Esophagus (tissue), 2 donors: ENCODE results near the gene PTPRT. TPM values are rescaled to one million over a fixed set of nuclear protein-coding genes. Genes with fewer than 3 reads are reported as not detected.

Experiments used
- H3K27ac ChIP-seq, 2 donors: one replicate each; pipeline ENCODE4 v1.5.1; 2013; ENCODE audit warnings: low read depth in 2 of 2, mild to moderate bottlenecking in 2 of 2, inconsistent platforms in 1 of 2, low read length in 1 of 2, moderate library complexity in 1 of 2
- H3K27me3 ChIP-seq, 2 donors: one replicate each; pipeline ENCODE4 v1.6.1; 2013; ENCODE audit warnings: low read length in 2 of 2, control low read depth in 1 of 2, mild to moderate bottlenecking in 1 of 2; ENCODE audit not compliant: insufficient read depth in 2 of 2, control insufficient read depth in 1 of 2
- H3K36me3 ChIP-seq, 2 donors: one replicate each; pipeline ENCODE4 v1.6.1; 2013; ENCODE audit warnings: low read length in 1 of 2; ENCODE audit not compliant: control insufficient read depth in 2 of 2, insufficient read depth in 2 of 2
- H3K4me1 ChIP-seq, 2 donors: one replicate each; pipeline ENCODE4 v1.6.1; 2013; ENCODE audit warnings: low read length in 1 of 2; ENCODE audit not compliant: control insufficient read depth in 2 of 2, insufficient read depth in 2 of 2
- H3K4me3 ChIP-seq, 2 donors: one replicate each; pipeline ENCODE4 v1.5.1; 2013; ENCODE audit warnings: low read length in 2 of 2, mild to moderate bottlenecking in 2 of 2, low read depth in 1 of 2, moderate library complexity in 1 of 2
- H3K9me3 ChIP-seq, 2 donors: one replicate each; pipeline ENCODE4 v1.6.1; 2013; ENCODE audit warnings: mild to moderate bottlenecking in 2 of 2, low read depth in 1 of 2, low read length in 1 of 2, moderate library complexity in 1 of 2; ENCODE audit not compliant: control insufficient read depth in 2 of 2, insufficient read depth in 1 of 2
- WGBS, 2 donors: extraction: QIAGEN DNeasy Blood & Tissue Kit; methylation state at CpG; one replicate each; pipeline ENCODE4 v1.1.7; 2013; 5-methylcytosine and 5-hydroxymethylcytosine counted together
- polyA plus RNA-seq, 2 donors: library from polyadenylated mRNA; stranded (reverse); fragments of 200-250 nt; gene quantifications; one replicate each; pipeline ENCODE4 v1.2.3, GENCODE V29; 2013
- donor health status: healthy with polysubstance abuse.
- donor health status: Bipolar disorder and iron deficiency.

Gene PTPRT
- under 1 TPM; under 0.01 TPM for polyA plus RNA-seq

DNA sequence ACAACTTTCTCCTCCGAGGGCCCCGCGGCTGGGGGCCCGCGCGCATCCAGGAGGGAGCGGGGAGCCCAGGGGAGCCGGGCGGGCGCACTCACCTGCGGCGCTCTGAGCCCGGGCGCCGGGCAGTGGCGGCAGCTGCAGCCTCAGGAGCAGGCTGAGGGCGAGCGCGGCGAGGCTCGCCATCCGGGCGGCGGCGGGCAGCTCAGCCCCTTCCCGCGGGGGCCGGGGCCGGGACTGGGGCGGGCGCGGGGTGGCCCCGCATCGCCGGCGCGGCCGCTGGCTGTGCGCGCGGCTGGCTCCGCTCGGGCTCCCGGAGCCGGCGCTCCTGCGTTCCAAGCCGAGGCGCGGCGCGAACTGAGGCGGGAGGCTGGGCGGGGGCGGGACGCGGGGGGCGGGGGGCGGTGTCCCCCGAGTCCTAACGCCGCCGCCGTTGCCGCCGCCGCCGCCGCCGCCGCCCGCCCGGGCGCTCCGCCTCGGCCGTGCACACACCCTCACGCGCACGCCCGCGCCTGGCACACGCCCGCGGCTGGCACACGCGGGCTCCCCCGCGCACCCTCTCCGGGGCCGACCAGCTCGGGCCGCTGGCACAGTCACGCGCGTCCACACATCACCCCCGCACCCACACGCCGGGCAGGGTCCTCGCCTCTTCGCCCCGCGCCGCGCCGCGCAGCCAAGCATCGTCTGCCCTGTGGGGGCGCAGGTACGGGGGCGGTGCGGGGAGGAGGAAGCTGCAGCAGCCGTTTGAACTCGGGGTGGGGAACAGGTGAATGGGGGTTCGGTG, at the start of gene PTPRT:
Gene PTPRT (minus strand): TSS at position 353 of the 778 bp plus-strand sequence. CDS start 173 bp downstream, at position 180.
- Histone ChIP-seq H3K4me3 (peak within 1 kb of the TSS in 1 of 2 donors; percentile 5), H3K27me3 (peaks cover 15 to 19% of the 10 kb centered on the region in 2 donors)
- 4 to 5% methylated on average over 48 to 115 of the region's 115 CpGs for whole genome bisulfite sequencing, 2 donors

GRCh38 chr20:43238833-43239232, 49.1 kb upstream of the PTPRT start:
- WGBS, 2 donors: 68 to 74% methylated on average over 3 of the region's 3 CpGs
- no peaks in the 10 kb centered on the region for H3K27me3 ChIP-seq
- H3K36me3 ChIP-seq: no peaks in the 10 kb centered on the region

More for the DNA sequence above, at the start of gene PTPRT:
- no peak within 1 kb of the TSS for H3K27ac ChIP-seq
- peaks cover 0 to 3% of the 10 kb centered on the region in 2 donors for H3K4me1 ChIP-seq
- peaks cover 0 to 7% of the 10 kb centered on the region in 2 donors for H3K9me3 ChIP-seq
- no peaks in the 10 kb centered on the region for H3K36me3 ChIP-seq

GRCh38 chr20:43238266-43238665, 48.6 kb upstream of the PTPRT start:
- Histone ChIP-seq H3K4me3 (no peak overlapping the region), H3K4me1 (no peaks in the 10 kb centered on the region), H3K27me3 (no peaks in the 10 kb centered on the region), H3K36me3 (no peaks in the 10 kb centered on the region), H3K9me3 (peaks cover 0 to 3% of the 10 kb centered on the region in 2 donors), H3K27ac (no peak overlapping the region)
- 29 to 36% methylated on average over 5 of the region's 5 CpGs for WGBS, 2 donors

More at GRCh38 chr20:43238833-43239232, 49.1 kb upstream of the PTPRT start:
- H3K4me3 ChIP-seq: no peak overlapping the region
- H3K27ac ChIP-seq: no peak overlapping the region
- H3K4me1 ChIP-seq: no peaks in the 10 kb centered on the region
- peaks cover 0 to 3% of the 10 kb centered on the region in 2 donors for H3K9me3 ChIP-seq

DNA sequence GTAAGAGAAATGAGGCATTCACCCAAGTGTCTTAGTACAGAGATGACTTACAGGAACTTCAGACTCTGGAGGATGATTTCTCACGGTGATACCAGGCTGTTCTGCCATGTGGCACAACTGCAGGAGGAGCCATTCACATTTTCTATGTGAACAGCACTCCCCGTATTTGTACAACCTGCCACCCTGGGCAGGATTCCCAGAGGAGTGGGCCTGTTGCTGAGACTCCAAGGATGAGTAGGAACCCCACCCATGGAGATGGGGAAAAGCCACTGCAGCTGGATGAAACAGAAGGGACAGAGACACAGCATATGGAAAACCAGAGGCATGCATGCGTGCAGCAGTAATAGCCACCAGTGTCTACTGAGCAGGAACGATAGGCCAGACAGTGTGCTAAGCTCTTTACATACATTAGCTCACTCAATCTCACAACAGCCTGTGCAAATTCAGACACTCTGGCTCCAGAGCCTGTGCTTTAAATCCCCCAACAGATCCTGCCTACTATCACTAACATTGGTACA, 48.0 kb upstream of the PTPRT start:
- no peaks in the 10 kb centered on the region for H3K27me3 ChIP-seq
- H3K36me3 ChIP-seq: no peaks in the 10 kb centered on the region
- H3K4me1 ChIP-seq: no peaks in the 10 kb centered on the region
- 69 to 77% methylated on average over 4 of the region's 4 CpGs for WGBS, 2 donors
- H3K27ac ChIP-seq: no peak overlapping the region
- peaks cover 0 to 3% of the 10 kb centered on the region in 2 donors for H3K9me3 ChIP-seq
- H3K4me3 ChIP-seq: no peak overlapping the region

- Histone ChIP-seq H3K36me3 (no peaks in the 10 kb centered on the region), H3K27me3 (no peaks in the 10 kb centered on the region), H3K4me3 (no peak overlapping the region), H3K9me3 (peaks cover 0 to 3% of the 10 kb centered on the region in 2 donors), H3K27ac (no peak overlapping the region), H3K4me1 (no peaks in the 10 kb centered on the region)
- WGBS, 2 donors: 75 to 84% methylated on average over 2 of the region's 2 CpGs
Measured at GRCh38 chr20:43235998-43236397, 46.3 kb upstream of the PTPRT start.

DNA sequence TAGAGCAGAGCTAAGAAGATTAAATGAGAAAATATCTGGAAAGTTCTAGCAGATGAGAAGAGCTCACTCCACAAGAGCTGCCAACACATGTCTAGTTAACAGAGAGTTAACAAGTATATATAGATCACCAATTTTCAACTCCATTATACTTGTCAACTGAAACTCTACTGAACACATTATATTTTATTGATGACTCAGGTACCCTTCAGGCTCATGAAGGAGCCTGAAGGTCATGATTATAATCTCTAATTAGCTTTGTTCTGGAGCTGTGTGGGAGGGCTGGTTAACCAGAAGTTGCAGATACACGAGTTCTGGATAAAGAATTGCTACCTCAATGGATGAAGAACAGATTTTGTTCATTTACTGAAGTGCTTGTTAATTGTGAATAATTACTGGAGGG, 42.1 kb upstream of the PTPRT start:
- H3K27me3 ChIP-seq: no peaks in the 10 kb centered on the region
- no peaks in the 10 kb centered on the region for H3K4me1 ChIP-seq
- no peak overlapping the region for H3K4me3 ChIP-seq
- H3K27ac ChIP-seq: no peak overlapping the region
- no peaks in the 10 kb centered on the region for H3K9me3 ChIP-seq
- WGBS, 2 donors: 29 to 31% methylated on average over 1 of the region's 1 CpG
- H3K36me3 ChIP-seq: no peaks in the 10 kb centered on the region

GRCh38 chr20:43229696-43230095, 40.0 kb upstream of the PTPRT start:
- H3K27me3 ChIP-seq: no peaks in the 10 kb centered on the region
- no peak overlapping the region for H3K27ac ChIP-seq
- 75 to 77% methylated on average over 3 of the region's 3 CpGs for WGBS, 2 donors
- no peak overlapping the region for H3K4me3 ChIP-seq
- no peaks in the 10 kb centered on the region for H3K4me1 ChIP-seq
- H3K36me3 ChIP-seq: no peaks in the 10 kb centered on the region
- no peaks in the 10 kb centered on the region for H3K9me3 ChIP-seq

- WGBS, 2 donors: 16 to 30% methylated on average over 4 of the region's 4 CpGs
- H3K4me3 ChIP-seq: no peak overlapping the region
Measured at GRCh38 chr20:43220612-43221011, 30.9 kb upstream of the PTPRT start.

GRCh38 chr20:43210901-43211300, 21.2 kb upstream of the PTPRT start:
- WGBS, 2 donors: 51 to 64% methylated on average over 3 of the region's 3 CpGs
- no peaks in the 10 kb centered on the region for H3K4me1 ChIP-seq
- H3K9me3 ChIP-seq: no peaks in the 10 kb centered on the region
- no peaks in the 10 kb centered on the region for H3K36me3 ChIP-seq
- H3K27ac ChIP-seq: no peak overlapping the region
- no peak overlapping the region for H3K4me3 ChIP-seq
- H3K27me3 ChIP-seq: no peaks in the 10 kb centered on the region

More at GRCh38 chr20:43220612-43221011, 30.9 kb upstream of the PTPRT start:
- no peak overlapping the region for H3K27ac ChIP-seq
- no peaks in the 10 kb centered on the region for H3K9me3 ChIP-seq
- H3K27me3 ChIP-seq: no peaks in the 10 kb centered on the region
- H3K4me1 ChIP-seq: no peaks in the 10 kb centered on the region
- no peaks in the 10 kb centered on the region for H3K36me3 ChIP-seq

- no peak overlapping the region for H3K27ac ChIP-seq
- H3K36me3 ChIP-seq: no peaks in the 10 kb centered on the region
- H3K4me3 ChIP-seq: no peak overlapping the region
- H3K27me3 ChIP-seq: no peaks in the 10 kb centered on the region
- no peaks in the 10 kb centered on the region for H3K4me1 ChIP-seq
- WGBS, 2 donors: 69 to 76% methylated on average over 2 of the region's 2 CpGs
- no peaks in the 10 kb centered on the region for H3K9me3 ChIP-seq
Measured at GRCh38 chr20:43209831-43210230, 20.1 kb upstream of the PTPRT start.
